RWPE2 (cell line): ENCODE results near the gene CCDC126.

Source experiments
- ATAC-seq: fragments of 200-7000 bp; cut with Tn5 transposase; 3 replicates; pipeline ENCODE4 v1.9.1; 2021; ENCODE audit warnings: low read depth
- DNase-seq: peaks from one replicate; pipeline ENCODE4 v3.0.0-alpha.2; 2020; ENCODE audit warnings: low spot score
- H3K27ac ChIP-seq: fragments of 450-650 bp; 2 replicates; pipeline ENCODE4 v1.5.1; 2017; ENCODE audit warnings: mild to moderate bottlenecking; ENCODE audit not compliant: poor library complexity, severe bottlenecking
- H3K27me3 ChIP-seq: fragments of 250-450 bp; sonication (Bioruptor Pico); 2 replicates; pipeline ENCODE4 v1.5.1; 2021; ENCODE audit warnings: mild to moderate bottlenecking, moderate library complexity; ENCODE audit not compliant: insufficient read depth, poor library complexity, severe bottlenecking
- H3K36me3 ChIP-seq: fragments of 250-450 bp; sonication (Bioruptor Pico); 2 replicates; pipeline ENCODE4 v1.5.1; 2020; ENCODE audit warnings: low read depth, mild to moderate bottlenecking, moderate library complexity
- H3K4me1 ChIP-seq: fragments of 250-450 bp; sonication (Bioruptor Pico); 2 replicates; pipeline ENCODE4 v1.5.1; 2021; ENCODE audit warnings: mild to moderate bottlenecking, moderate library complexity; ENCODE audit not compliant: insufficient read depth, poor library complexity, severe bottlenecking
- H3K4me3 ChIP-seq: fragments of 250-450 bp; sonication (Bioruptor Pico); 2 replicates; pipeline ENCODE4 v1.5.1; 2021; ENCODE audit warnings: mild to moderate bottlenecking, moderate library complexity; ENCODE audit not compliant: severe bottlenecking
- H3K9me3 ChIP-seq: fragments of 250-450 bp; sonication (Bioruptor Pico); 2 replicates; pipeline ENCODE4 v1.5.1; 2021; ENCODE audit warnings: mild to moderate bottlenecking, moderate library complexity; ENCODE audit not compliant: severe bottlenecking
- TF ChIP-seq, protein P1 (sequence below): fragments of 450-650 bp; IDR thresholded peaks from one replicate; pipeline ENCODE4 v1.5.1; 2017; ENCODE audit warnings: mild to moderate bottlenecking, moderate library complexity; ENCODE audit not compliant: poor library complexity, severe bottlenecking

CCDC126 gene

DNA sequence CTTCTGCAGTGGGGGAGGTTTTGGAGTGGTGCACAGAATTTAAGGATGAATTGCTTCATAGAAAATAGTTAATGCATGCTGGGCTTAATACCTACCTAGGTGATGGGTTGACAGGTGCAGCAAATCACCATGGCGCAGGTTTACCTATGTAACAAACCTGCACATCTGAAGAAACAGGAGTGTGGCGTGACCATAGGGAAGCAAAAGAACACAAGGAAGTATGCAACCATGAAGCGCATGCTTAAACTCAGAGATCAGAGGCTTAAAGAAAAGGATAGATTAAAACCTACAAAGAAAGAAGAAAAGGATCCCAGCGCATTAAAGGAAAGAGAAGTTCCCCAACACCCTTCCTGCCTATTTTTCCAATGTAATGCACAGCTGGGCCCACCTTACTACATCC, 22.0 kb downstream of the CCDC126 start:
- no peak for DNase-seq
- ATAC-seq, result no peak
- no peak overlapping the region for H3K4me3 ChIP-seq
- no peak overlapping the region for H3K27ac ChIP-seq
- no peaks in the 10 kb centered on the region for H3K4me1 ChIP-seq
- TF ChIP-seq, protein P1, sequence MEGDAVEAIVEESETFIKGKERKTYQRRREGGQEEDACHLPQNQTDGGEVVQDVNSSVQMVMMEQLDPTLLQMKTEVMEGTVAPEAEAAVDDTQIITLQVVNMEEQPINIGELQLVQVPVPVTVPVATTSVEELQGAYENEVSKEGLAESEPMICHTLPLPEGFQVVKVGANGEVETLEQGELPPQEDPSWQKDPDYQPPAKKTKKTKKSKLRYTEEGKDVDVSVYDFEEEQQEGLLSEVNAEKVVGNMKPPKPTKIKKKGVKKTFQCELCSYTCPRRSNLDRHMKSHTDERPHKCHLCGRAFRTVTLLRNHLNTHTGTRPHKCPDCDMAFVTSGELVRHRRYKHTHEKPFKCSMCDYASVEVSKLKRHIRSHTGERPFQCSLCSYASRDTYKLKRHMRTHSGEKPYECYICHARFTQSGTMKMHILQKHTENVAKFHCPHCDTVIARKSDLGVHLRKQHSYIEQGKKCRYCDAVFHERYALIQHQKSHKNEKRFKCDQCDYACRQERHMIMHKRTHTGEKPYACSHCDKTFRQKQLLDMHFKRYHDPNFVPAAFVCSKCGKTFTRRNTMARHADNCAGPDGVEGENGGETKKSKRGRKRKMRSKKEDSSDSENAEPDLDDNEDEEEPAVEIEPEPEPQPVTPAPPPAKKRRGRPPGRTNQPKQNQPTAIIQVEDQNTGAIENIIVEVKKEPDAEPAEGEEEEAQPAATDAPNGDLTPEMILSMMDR, result no peak
- H3K9me3 ChIP-seq, result peaks cover 2% of the 10 kb centered on the region
- no peaks in the 10 kb centered on the region for H3K36me3 ChIP-seq
- H3K27me3 ChIP-seq, result no peaks in the 10 kb centered on the region

GRCh38 chr7:23622506-23622925, 25.3 kb downstream of the CCDC126 start:
- Histone ChIP-seq H3K27me3 (peaks cover 3% of the 10 kb centered on the region), H3K4me3 (no peak overlapping the region), H3K27ac (no peak overlapping the region), H3K4me1 (no peaks in the 10 kb centered on the region), H3K9me3 (no peaks in the 10 kb centered on the region), H3K36me3 (no peaks in the 10 kb centered on the region)
- TF ChIP-seq, protein P1, result no peak
- no peak for DNase-seq
- ATAC-seq, result 0 out of 3 replicates have a peak, but pooled peaks have one; percentile 19

- no peaks in the 10 kb centered on the region for H3K36me3 ChIP-seq
- TF ChIP-seq, protein P1, result no peak
- ATAC-seq, result no peak
These were observed 31.2 kb downstream of the CCDC126 start for GRCh38 chr7:23628370-23628769.

DNA sequence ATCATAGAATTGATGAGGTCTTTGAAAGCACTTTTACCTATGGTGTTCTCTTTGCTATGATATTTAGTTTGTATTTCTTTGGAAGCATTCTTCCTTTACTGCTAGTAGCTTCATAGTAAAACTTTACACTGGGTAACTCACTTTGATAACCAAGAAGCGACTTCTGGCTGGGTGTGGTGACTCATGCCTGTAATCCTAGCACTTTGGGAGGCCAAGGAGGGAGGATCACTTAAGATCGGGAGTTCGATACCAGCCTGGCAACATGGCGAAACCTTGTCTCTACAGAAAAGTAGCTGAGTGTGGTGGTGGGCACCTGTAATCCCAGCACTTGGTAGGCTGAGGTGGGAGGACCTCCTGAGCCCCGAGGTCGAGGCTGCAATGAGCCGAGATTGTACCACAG, 36.2 kb downstream of the CCDC126 start:
- TF ChIP-seq, protein P1, result no peak
- Histone ChIP-seq H3K9me3 (no peaks in the 10 kb centered on the region), H3K36me3 (no peaks in the 10 kb centered on the region), H3K4me3 (no peak overlapping the region), H3K27ac (no peak overlapping the region), H3K27me3 (no peaks in the 10 kb centered on the region), H3K4me1 (no peaks in the 10 kb centered on the region)
- ATAC-seq (no peak), DNase-seq (no peak)

More at GRCh38 chr7:23628370-23628769, 31.2 kb downstream of the CCDC126 start:
- Histone ChIP-seq H3K4me3 (no peak overlapping the region), H3K27ac (no peak overlapping the region), H3K9me3 (no peaks in the 10 kb centered on the region), H3K4me1 (no peaks in the 10 kb centered on the region), H3K27me3 (peaks cover 3% of the 10 kb centered on the region)
- no peak for DNase-seq

DNA sequence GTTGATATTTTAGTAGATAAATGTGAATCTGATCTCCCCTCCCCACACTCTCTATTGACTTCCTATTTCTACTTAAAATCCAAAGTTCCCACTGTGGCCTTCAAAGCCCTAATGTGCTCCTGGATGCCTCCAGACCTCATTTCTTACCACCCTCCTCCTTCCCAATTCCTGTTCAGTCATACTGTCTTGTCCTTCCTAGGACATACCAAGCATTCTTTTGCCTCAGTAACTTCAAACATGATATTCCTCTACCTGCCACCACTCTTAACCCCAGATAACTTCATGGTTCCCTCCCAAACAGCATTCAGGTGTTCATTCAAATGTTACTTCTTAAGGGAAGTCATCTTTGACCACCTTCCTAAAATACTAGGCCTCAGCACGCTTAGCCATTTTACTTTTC, 48.6 kb downstream of the CCDC126 start:
- TF ChIP-seq, protein P1, result no peak
- no peaks in the 10 kb centered on the region for H3K4me1 ChIP-seq
- no peak for ATAC-seq

More for the DNA sequence above, 48.6 kb downstream of the CCDC126 start:
- no peaks in the 10 kb centered on the region for H3K9me3 ChIP-seq
- H3K36me3 ChIP-seq, result no peaks in the 10 kb centered on the region
- H3K27me3 ChIP-seq, result no peaks in the 10 kb centered on the region
- no peak overlapping the region for H3K4me3 ChIP-seq
- DNase-seq, result no peak
- H3K27ac ChIP-seq, result no peak overlapping the region
